HL-60 (cell line): ENCODE data around the gene SEMA3B.

Experiments
- DNase-seq, 2 experiments: peaks; one replicate each; pipeline ENCODE4 v3.0.0-alpha.2; 2010 to 2020; ENCODE audit warnings: low read depth in 1 of 2, low spot score in 1 of 2
- H3K27ac ChIP-seq: fragments of 250-450 bp; sonication (Bioruptor Pico); replicated peaks from 2 replicates; pipeline ENCODE4 v1.5.1; 2020; ENCODE audit warnings: mild to moderate bottlenecking, moderate library complexity
- H3K27me3 ChIP-seq: fragments of 250-450 bp; sonication (Bioruptor Pico); 2 replicates; pipeline ENCODE4 v1.5.1; 2021; ENCODE audit warnings: mild to moderate bottlenecking, moderate library complexity; ENCODE audit not compliant: insufficient read depth, poor library complexity, severe bottlenecking
- H3K4me3 ChIP-seq: replicated peaks from 2 replicates; pipeline ENCODE4 v1.5.1; 2011; ENCODE audit warnings: mild to moderate bottlenecking, control low read depth, low read length; ENCODE audit not compliant: insufficient read depth
- GABPA ChIP-seq: IDR thresholded peaks from 2 replicates; pipeline ENCODE4 v1.6.1; 2012; ENCODE audit warnings: low read depth
- POLR2AphosphoS5 ChIP-seq: IDR thresholded peaks from 2 replicates; pipeline ENCODE4 v1.6.1; 2012; ENCODE audit warnings: low read depth
- SPI1 ChIP-seq: IDR thresholded peaks from 2 replicates; pipeline ENCODE4 v1.6.1; 2012; ENCODE audit warnings: low read depth, mild to moderate bottlenecking, borderline replicate concordance
- TF ChIP-seq, protein P1 (sequence below): IDR thresholded peaks from one replicate; pipeline ENCODE4 v1.5.1; 2011; ENCODE audit warnings: low read length, control low read depth, inconsistent platforms; ENCODE audit not compliant: insufficient read depth
- TF ChIP-seq, protein P2 (sequence below): IDR thresholded peaks from 2 replicates; pipeline ENCODE4 v1.6.1; 2012; ENCODE audit warnings: low read depth; ENCODE audit not compliant: insufficient replicate concordance

The SEMA3B gene

DNA sequence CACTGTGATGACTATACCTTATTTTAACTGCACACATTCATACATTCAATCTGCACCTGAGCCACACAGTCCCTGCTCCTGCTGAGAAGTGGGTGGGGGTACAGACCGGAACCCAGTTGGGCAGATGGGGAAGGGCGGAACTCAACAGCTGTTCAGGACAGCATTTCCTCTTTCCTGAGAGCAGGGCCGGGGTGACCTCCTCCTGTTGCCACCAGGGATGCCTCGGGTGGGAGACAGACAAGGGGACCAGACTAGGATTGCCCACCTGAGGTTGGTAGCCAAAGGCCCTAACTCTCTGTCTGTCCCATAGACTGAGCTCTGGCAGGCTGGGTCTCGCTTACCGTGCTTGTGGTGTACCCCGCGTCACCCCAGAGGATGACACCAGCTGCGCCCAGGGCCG lies 49.7 kb downstream of the SEMA3B start:
- peak in 1 of 2 experiments; percentile 60 for DNase-seq
- no peak overlapping the region for H3K4me3 ChIP-seq
- TF ChIP-seq, protein P1, sequence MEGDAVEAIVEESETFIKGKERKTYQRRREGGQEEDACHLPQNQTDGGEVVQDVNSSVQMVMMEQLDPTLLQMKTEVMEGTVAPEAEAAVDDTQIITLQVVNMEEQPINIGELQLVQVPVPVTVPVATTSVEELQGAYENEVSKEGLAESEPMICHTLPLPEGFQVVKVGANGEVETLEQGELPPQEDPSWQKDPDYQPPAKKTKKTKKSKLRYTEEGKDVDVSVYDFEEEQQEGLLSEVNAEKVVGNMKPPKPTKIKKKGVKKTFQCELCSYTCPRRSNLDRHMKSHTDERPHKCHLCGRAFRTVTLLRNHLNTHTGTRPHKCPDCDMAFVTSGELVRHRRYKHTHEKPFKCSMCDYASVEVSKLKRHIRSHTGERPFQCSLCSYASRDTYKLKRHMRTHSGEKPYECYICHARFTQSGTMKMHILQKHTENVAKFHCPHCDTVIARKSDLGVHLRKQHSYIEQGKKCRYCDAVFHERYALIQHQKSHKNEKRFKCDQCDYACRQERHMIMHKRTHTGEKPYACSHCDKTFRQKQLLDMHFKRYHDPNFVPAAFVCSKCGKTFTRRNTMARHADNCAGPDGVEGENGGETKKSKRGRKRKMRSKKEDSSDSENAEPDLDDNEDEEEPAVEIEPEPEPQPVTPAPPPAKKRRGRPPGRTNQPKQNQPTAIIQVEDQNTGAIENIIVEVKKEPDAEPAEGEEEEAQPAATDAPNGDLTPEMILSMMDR: no peak
- TF ChIP-seq, protein P2, sequence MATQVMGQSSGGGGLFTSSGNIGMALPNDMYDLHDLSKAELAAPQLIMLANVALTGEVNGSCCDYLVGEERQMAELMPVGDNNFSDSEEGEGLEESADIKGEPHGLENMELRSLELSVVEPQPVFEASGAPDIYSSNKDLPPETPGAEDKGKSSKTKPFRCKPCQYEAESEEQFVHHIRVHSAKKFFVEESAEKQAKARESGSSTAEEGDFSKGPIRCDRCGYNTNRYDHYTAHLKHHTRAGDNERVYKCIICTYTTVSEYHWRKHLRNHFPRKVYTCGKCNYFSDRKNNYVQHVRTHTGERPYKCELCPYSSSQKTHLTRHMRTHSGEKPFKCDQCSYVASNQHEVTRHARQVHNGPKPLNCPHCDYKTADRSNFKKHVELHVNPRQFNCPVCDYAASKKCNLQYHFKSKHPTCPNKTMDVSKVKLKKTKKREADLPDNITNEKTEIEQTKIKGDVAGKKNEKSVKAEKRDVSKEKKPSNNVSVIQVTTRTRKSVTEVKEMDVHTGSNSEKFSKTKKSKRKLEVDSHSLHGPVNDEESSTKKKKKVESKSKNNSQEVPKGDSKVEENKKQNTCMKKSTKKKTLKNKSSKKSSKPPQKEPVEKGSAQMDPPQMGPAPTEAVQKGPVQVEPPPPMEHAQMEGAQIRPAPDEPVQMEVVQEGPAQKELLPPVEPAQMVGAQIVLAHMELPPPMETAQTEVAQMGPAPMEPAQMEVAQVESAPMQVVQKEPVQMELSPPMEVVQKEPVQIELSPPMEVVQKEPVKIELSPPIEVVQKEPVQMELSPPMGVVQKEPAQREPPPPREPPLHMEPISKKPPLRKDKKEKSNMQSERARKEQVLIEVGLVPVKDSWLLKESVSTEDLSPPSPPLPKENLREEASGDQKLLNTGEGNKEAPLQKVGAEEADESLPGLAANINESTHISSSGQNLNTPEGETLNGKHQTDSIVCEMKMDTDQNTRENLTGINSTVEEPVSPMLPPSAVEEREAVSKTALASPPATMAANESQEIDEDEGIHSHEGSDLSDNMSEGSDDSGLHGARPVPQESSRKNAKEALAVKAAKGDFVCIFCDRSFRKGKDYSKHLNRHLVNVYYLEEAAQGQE: no peak
- TF ChIP-seq SPI1 (peak; percentile 94), POLR2AphosphoS5 (0 out of 2 replicates have a peak, but pooled peaks have one; percentile 32)
- no peaks in the 10 kb centered on the region for H3K27me3 ChIP-seq
- no peak overlapping the region for H3K27ac ChIP-seq

DNA sequence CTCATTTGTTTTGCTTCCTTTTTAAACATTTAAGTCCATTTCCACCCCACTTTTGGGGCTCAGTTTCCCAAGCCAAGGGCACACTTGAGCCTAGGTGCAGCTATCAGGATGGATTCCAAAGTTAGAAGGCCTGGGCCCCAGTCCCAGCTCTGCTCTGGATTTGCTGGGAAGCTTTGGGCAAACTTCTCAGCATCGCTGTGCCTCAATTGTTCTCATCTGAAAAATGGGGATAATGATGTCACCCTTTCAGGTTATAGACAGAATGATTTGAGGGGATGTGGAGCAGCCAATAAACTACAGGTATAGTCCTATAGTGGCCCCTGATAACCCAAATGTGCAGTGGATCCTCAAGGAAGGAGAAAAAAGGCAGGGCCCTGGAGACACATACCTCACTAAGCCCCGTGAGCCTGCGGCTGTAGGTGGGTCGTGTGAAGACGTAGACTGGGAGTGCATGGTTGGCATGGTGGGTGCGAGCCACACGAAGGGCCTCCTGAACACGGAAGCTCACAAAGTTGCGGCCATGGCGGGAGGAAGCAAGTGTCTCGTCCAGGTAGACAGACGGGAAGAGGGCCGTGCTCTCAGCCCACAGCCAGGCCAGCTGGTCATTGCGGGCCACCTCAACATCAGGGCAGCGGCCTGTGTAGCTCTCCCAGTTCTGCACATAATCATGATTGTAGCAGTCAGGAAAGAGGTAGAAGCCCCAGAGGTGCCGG lies 50.4 kb downstream of the SEMA3B start:
- Histone ChIP-seq H3K27ac (no peak overlapping the region), H3K27me3 (no peaks in the 10 kb centered on the region), H3K4me3 (no peak overlapping the region)
- DNase-seq: no peak
- TF ChIP-seq GABPA (no peak), SPI1 (no peak), POLR2AphosphoS5 (no peak)
- TF ChIP-seq, protein P1: no peak
- TF ChIP-seq, protein P2: no peak

DNA sequence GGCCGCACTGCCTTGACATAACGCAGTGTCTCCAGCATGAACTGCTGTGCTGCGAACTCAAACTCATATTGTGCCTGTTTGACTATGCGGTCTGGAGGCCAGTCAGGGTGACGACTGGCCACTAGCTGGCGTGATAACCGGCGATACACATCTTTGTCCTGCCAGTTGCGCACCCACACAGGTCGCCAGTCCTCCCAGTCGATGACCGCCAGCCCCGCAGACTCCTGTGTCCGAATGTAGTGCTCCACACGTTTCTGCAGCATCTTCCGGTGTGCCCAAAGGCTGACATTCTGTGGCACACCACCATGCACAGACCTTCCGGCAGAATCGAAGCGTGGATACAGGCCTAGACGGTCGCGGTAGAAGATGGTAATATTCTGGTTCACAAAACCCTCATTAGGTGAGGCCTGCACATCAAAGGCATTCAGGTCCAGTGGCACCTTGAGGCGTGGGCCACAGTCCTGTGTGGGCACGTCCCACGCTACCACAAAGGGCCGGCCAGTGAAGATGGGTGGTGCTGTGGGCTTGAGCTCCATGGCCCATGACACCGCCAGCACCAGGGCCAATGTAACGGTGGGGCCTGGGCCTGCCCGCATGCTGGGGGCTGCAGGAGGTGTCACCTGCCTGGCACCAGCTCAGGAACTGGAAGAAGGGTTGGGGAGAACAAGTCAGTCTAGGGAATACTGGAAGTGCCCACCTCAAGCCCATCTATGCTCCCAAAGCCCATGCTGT lies 51.1 kb downstream of the SEMA3B start:
- DNase-seq: no peak
- Histone ChIP-seq H3K4me3 (peak overlapping the region; percentile 68), H3K27me3 (no peaks in the 10 kb centered on the region), H3K27ac (peak overlapping the region; percentile 100; the same call in 1 of the 2 replicates)
- TF ChIP-seq, protein P2: no peak
- TF ChIP-seq GABPA: no peak
- TF ChIP-seq, protein P1: no peak
- TF ChIP-seq POLR2AphosphoS5: no peak
